Spinal cord (tissue), 10 donors: ENCODE measurements around the gene SPATA24. TPM values are rescaled to one million over a fixed set of nuclear protein-coding genes. Genes with fewer than 3 reads are reported as not detected.

Experiments used
- DNase-seq, 6 donors: peaks; one replicate each; pipeline versions ENCODE4 v3.0.0 to v3.0.0-alpha.2; 2013 to 2015; ENCODE audit warnings: low spot score in 6 of 6, low read depth in 4 of 6
- H3K27ac ChIP-seq: one replicate; pipeline ENCODE4 v1.5.1; 2013; ENCODE audit warnings: low read depth, low read length, control low read depth
- H3K27me3 ChIP-seq: one replicate; pipeline ENCODE4 v1.6.1; 2013; ENCODE audit warnings: low read length; ENCODE audit not compliant: control insufficient read depth, insufficient read depth
- H3K36me3 ChIP-seq: one replicate; pipeline ENCODE4 v1.6.1; 2013; ENCODE audit warnings: low read length; ENCODE audit not compliant: control insufficient read depth, insufficient read depth
- H3K4me1 ChIP-seq: one replicate; pipeline ENCODE4 v1.6.1; 2013; ENCODE audit warnings: low read length; ENCODE audit not compliant: control insufficient read depth, insufficient read depth
- H3K4me3 ChIP-seq: one replicate; pipeline ENCODE4 v1.5.1; 2013; ENCODE audit warnings: low read depth, low read length, control low read depth
- H3K9me3 ChIP-seq: one replicate; pipeline ENCODE4 v1.6.1; 2013; ENCODE audit warnings: low read length; ENCODE audit not compliant: control insufficient read depth, insufficient read depth
- WGBS: methylation state at CpG from one replicate; pipeline ENCODE4 v1.1.5; 2013; ENCODE audit warnings: missing lambda C conversion rate; ENCODE audit not compliant: insufficient coverage; 5-methylcytosine and 5-hydroxymethylcytosine counted together
- polyA plus RNA-seq, 2 donors: library from polyadenylated mRNA; unstranded; fragments of 120-200 nt; gene quantifications; one replicate each; pipeline ENCODE4 v1.2.1, GENCODE V29; 2013; ENCODE audit not compliant: insufficient read length in 2 of 2
- total RNA-seq, 2 donors: library from RNA; depleted of rRNA in 1 of 2; stranded (reverse); fragments of 120-200 nt in 1 of 2; fragments of >200 nt in 1 of 2; gene quantifications; one replicate each; pipeline versions ENCODE4 v1.2.3 to v1.2.4, GENCODE V29; 2013 to 2014
- donor health status: healthy.

Gene SPATA24
- total and polyA plus RNA-seq, 4 donors: 4.8 to 12.3 (median 9.6) TPM

GRCh38 chr5:139385061-139386049 is 18.5 kb downstream of the SPATA24 start:
- H3K27ac ChIP-seq: no peak overlapping the region
- H3K4me1 ChIP-seq: peaks cover 5% of the 10 kb centered on the region
- no peak for DNase-seq
- WGBS: 79% methylated on average over 6 of the region's 8 CpGs
- peaks cover 11% of the 10 kb centered on the region for H3K36me3 ChIP-seq
- H3K4me3 ChIP-seq: no peak overlapping the region
- no peaks in the 10 kb centered on the region for H3K9me3 ChIP-seq
- H3K27me3 ChIP-seq: peaks cover 2% of the 10 kb centered on the region

DNA sequence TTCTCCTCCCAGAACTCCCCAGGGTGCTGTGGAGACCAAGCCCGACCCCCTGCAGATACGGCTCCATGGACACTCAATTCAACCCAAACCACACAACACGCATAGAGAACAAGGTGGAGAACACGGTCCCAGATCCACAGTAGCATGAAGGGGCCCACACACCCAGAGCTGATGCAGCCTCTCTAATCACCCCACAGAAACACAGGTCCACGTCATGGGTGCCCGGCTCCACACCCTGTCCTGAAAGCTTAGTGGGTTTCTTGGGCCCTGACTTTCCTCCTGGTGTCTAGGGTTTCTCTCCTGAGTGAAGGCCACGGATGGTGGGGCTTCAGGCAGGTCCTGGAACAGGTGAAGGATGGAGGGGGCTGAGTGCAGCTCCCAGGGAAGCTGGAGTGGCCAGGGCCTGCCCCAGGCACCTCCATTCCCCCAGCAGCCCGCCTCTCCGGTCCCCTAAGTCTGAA is 19.3 kb downstream of the SPATA24 start:
- DNase-seq: no peak
- WGBS: 93% methylated on average over 8 of the region's 9 CpGs
- Histone ChIP-seq H3K4me3 (no peak overlapping the region), H3K4me1 (peaks cover 5% of the 10 kb centered on the region), H3K9me3 (no peaks in the 10 kb centered on the region), H3K27me3 (peaks cover 2% of the 10 kb centered on the region), H3K27ac (no peak overlapping the region), H3K36me3 (peaks cover 13% of the 10 kb centered on the region)

DNA sequence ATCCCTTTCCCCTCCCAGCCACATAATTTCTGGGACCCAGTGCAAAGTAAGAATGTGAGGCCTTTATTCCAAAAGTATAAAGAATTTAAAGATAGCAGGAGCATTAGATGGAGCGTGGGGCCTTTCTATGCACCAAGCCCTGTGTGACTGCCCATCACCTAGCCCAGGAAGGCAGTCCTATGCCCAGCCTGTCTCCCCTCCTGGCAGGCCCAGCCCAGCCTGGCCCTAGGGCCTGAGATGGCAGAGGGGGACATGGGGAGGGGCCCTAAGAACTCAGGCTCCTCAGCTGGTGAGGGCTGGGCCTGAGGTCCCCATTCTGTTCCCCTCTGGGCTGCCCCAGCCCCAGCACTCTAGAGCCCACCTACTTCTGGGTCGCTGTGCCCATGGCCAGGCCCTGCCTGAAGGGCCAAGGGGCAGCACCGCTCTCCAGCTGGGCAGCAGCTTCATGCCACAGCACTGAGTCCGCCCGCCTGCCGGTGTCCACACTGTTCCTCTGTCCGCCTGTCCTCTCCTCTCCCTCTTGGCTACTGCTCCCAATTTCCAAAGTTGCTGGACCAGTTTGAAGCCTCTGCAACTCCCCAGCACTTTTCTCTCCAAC is 19.8 kb downstream of the SPATA24 start:
- DNase-seq: no peak
- no peak overlapping the region for H3K4me3 ChIP-seq
- H3K27ac ChIP-seq: no peak overlapping the region
- H3K9me3 ChIP-seq: no peaks in the 10 kb centered on the region
- 83% methylated on average over 7 of the region's 7 CpGs for WGBS
- peaks cover 2% of the 10 kb centered on the region for H3K27me3 ChIP-seq
- H3K36me3 ChIP-seq: peaks cover 8% of the 10 kb centered on the region
- peaks cover 5% of the 10 kb centered on the region for H3K4me1 ChIP-seq

- Histone ChIP-seq H3K36me3 (peaks cover 8% of the 10 kb centered on the region), H3K9me3 (no peaks in the 10 kb centered on the region), H3K4me1 (peaks cover 4% of the 10 kb centered on the region), H3K27ac (no peak within 1 kb of the TSS), H3K4me3 (no peak within 1 kb of the TSS), H3K27me3 (peaks cover 2% of the 10 kb centered on the region)
- DNase-seq: no peak
- 72% methylated on average over 6 of the region's 10 CpGs for WGBS
Observed at GRCh38 chr5:139383275-139383992, 20.5 kb downstream of the SPATA24 start, which contains the start of gene SLC23A1. Gene SLC23A1, minus strand, starts transcription at chr5:139383297. Its CDS starts 44 bp downstream, at chr5:139383253.

- no peak for DNase-seq
- H3K27ac ChIP-seq: no peak overlapping the region
- 69% methylated on average over 2 of the region's 3 CpGs for WGBS
Observed at GRCh38 chr5:139382807-139383206, 21.1 kb downstream of the SPATA24 start.

DNA sequence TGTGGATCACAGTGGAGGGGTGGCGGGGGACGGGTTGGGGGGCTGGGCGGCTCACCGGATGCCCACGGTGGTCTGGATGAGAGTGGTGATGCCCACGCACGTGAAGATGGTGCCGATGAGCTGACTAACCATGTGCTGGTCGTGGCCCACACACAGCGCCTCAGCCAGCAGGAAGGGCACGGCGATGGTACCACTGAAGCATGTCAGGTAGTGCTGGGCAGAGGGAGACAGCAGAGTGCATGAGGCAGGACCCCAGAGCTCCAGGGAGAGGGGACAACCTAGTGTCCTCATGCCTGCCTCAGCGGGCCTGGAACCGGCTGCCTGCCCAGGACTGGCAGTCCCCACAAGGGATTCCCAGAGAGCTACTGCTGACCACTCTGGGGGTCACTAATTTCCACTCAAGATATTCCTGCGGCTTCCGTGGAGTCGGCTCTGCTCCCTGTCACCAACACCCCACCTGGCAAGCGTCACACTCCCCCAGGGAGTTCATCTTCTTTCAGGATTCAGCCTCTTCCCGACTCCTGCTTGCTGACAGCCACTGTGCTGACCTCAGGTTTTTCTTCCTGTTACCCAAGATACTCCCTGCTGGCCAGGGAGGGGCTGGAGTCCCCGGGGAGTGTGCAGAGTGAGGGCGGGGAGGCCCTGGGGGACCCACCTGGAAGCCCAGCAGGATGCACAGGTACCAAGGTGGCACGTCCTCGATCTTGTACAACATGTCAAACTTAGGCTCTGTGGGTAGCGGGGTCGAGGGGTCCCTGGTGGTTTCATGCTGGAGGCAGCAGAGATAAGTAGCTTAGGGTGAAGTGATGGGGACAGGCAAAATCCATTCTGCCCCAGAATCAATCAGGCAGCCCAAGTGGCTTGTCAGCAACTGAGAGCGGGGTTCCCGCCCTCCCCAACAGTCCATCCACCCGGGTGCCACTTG is 21.8 kb downstream of the SPATA24 start:
- peaks cover 2% of the 10 kb centered on the region for H3K27me3 ChIP-seq
- H3K27ac ChIP-seq: no peak overlapping the region
- H3K36me3 ChIP-seq: peaks cover 15% of the 10 kb centered on the region
- H3K4me3 ChIP-seq: no peak overlapping the region
- 92% methylated on average over 28 of the region's 28 CpGs for WGBS
- H3K4me1 ChIP-seq: no peaks in the 10 kb centered on the region
- DNase-seq: no peak
- H3K9me3 ChIP-seq: no peaks in the 10 kb centered on the region

More at GRCh38 chr5:139382807-139383206, 21.1 kb downstream of the SPATA24 start:
- Histone ChIP-seq H3K36me3 (peaks cover 14% of the 10 kb centered on the region), H3K4me1 (no peaks in the 10 kb centered on the region), H3K27me3 (peaks cover 2% of the 10 kb centered on the region), H3K4me3 (no peak overlapping the region), H3K9me3 (no peaks in the 10 kb centered on the region)

GRCh38 chr5:139379626-139380449 is 24.1 kb downstream of the SPATA24 start:
- no peaks in the 10 kb centered on the region for H3K27me3 ChIP-seq
- no peaks in the 10 kb centered on the region for H3K4me1 ChIP-seq
- H3K9me3 ChIP-seq: no peaks in the 10 kb centered on the region
- H3K4me3 ChIP-seq: no peak overlapping the region
- peaks cover 17% of the 10 kb centered on the region for H3K36me3 ChIP-seq
- DNase-seq: no peak
- WGBS: 87% methylated on average over 14 of the region's 15 CpGs
- H3K27ac ChIP-seq: no peak overlapping the region

GRCh38 chr5:139378941-139379361 is 24.9 kb downstream of the SPATA24 start:
- no peak overlapping the region for H3K4me3 ChIP-seq
- H3K27me3 ChIP-seq: no peaks in the 10 kb centered on the region
- no peak overlapping the region for H3K27ac ChIP-seq
- H3K36me3 ChIP-seq: peaks cover 17% of the 10 kb centered on the region
- H3K4me1 ChIP-seq: no peaks in the 10 kb centered on the region
- WGBS: 89% methylated on average over 9 of the region's 13 CpGs
- no peak for DNase-seq
- H3K9me3 ChIP-seq: no peaks in the 10 kb centered on the region
